B cell (primary cell): ENCODE measurements around the gene BTN2A1. TPM values are rescaled to one million over a fixed set of nuclear protein-coding genes. Genes with fewer than 3 reads are reported as not detected.

ENCODE experiments used
- ATAC-seq: fragments of 200-7000 bp; cut with Tn5 transposase; one replicate; pipeline ENCODE4 v1.10.0; 2021; ENCODE audit warnings: low read depth, mild to moderate bottlenecking, moderate number of reproducible peaks, moderate library complexity
- CTCF ChIA-PET: fragments of 350-600 bp; sonication (Branson Sonifier 250); formaldehyde crosslinking; loops from one replicate; lab custom pipeline; 2021; ENCODE audit warnings: antibody characterized with exemption, inconsistent platforms; lab: Charles Lee
- POLR2A ChIA-PET: fragments of 350-600 bp; sonication (Branson Sonifier 250); formaldehyde crosslinking; loops from one replicate; lab custom pipeline; 2021; ENCODE audit warnings: antibody characterized with exemption; lab: Charles Lee
- DNase-seq: peaks from one replicate; pipeline ENCODE4 v3.0.0; 2013
- H2AFZ ChIP-seq: 2 replicates; pipeline ENCODE4 v1.6.1; 2012; ENCODE audit warnings: mild to moderate bottlenecking, low read depth, low read length; ENCODE audit not compliant: insufficient read depth, poor library complexity, severe bottlenecking
- H3K27ac ChIP-seq, 2 donors: 1 replicate in 1 of 2; 2 replicates in 1 of 2; pipeline ENCODE4 v1.5.1; 2012 to 2013; ENCODE audit warnings: low read length in 2 of 2, mild to moderate bottlenecking in 2 of 2, moderate library complexity in 1 of 2
- H3K27me3 ChIP-seq, 4 experiments: fragments of 200-600 bp in 1 of 4; sonication (generic) in 1 of 4; replicated peaks in 1 of 4; 1 replicate in 2 of 4; 2 replicates in 2 of 4; pipeline versions ENCODE4 v1.6.1 to v1.7.0; 2013 to 2016; ENCODE audit warnings: low read length in 3 of 4, mild to moderate bottlenecking in 2 of 4, mixed read lengths in 1 of 4, moderate library complexity in 1 of 4; ENCODE audit not compliant: insufficient read depth in 4 of 4, control insufficient read depth in 3 of 4; ENCODE audit errors: control extremely low read depth in 1 of 4
- H3K36me3 ChIP-seq, 2 experiments: replicated peaks in 1 of 2; 1 replicate in 1 of 2; 2 replicates in 1 of 2; pipeline versions ENCODE4 v1.6.1 to v1.7.1; 2013; ENCODE audit warnings: low read length in 1 of 2; ENCODE audit not compliant: insufficient read depth in 2 of 2, control insufficient read depth in 1 of 2; ENCODE audit errors: control extremely low read depth in 1 of 2, extremely low read depth in 1 of 2
- H3K4me1 ChIP-seq, 2 donors: fragments of 200-600 bp in 1 of 2; sonication (generic) in 1 of 2; 1 replicate in 1 of 2; 2 replicates in 1 of 2; pipeline versions ENCODE4 v1.5.1 to v1.6.1; 2013 to 2017; ENCODE audit warnings: low read length in 2 of 2; ENCODE audit not compliant: control insufficient read depth in 2 of 2, insufficient read depth in 2 of 2
- H3K4me2 ChIP-seq: replicated peaks from 2 replicates; pipeline ENCODE3; 2012; ENCODE audit warnings: mild to moderate bottlenecking, low read depth, low read length; ENCODE audit not compliant: poor library complexity, severe bottlenecking
- H3K4me3 ChIP-seq, 5 experiments: fragments of 200-600 bp in 1 of 5; sonication (generic) in 1 of 5; 1 replicate in 3 of 5; 2 replicates in 2 of 5; pipeline versions ENCODE4 v1.5.1 to v1.7.0; 2011 to 2016; ENCODE audit warnings: low read length in 4 of 5, mild to moderate bottlenecking in 4 of 5, low read depth in 2 of 5, control low read depth in 1 of 5, moderate library complexity in 1 of 5; ENCODE audit not compliant: insufficient read depth in 1 of 5; ENCODE audit errors: control extremely low read depth in 1 of 5, extremely low read depth in 1 of 5
- H3K79me2 ChIP-seq: fragments of 200-600 bp; sonication (generic); one replicate; pipeline ENCODE4 v1.6.0; 2016; ENCODE audit warnings: low read length; ENCODE audit not compliant: control insufficient read depth, insufficient read depth
- H3K9ac ChIP-seq: fragments of 200-600 bp; sonication (generic); 2 replicates; pipeline ENCODE4 v1.6.1; 2017; ENCODE audit warnings: mild to moderate bottlenecking, low read length, moderate library complexity
- H3K9me3 ChIP-seq, 3 donors: one replicate each; pipeline versions ENCODE4 v1.6.1 to v1.7.1; 2013; ENCODE audit warnings: low read length in 2 of 3; ENCODE audit not compliant: control insufficient read depth in 2 of 3, insufficient read depth in 1 of 3; ENCODE audit errors: control extremely low read depth in 1 of 3
- H4K20me1 ChIP-seq: 2 replicates; pipeline ENCODE4 v1.6.0; 2012; ENCODE audit warnings: mild to moderate bottlenecking, low read length; ENCODE audit not compliant: insufficient read depth, control insufficient read depth, poor library complexity, severe bottlenecking
- H3K27ac Mint-ChIP-seq: one replicate; pipeline ENCODE4 v1.8.0; 2021; ENCODE audit warnings: mixed read lengths
- H3K27me3 Mint-ChIP-seq: one replicate; pipeline ENCODE4 v1.8.0; 2021; ENCODE audit warnings: mixed read lengths
- H3K4me1 Mint-ChIP-seq: one replicate; pipeline ENCODE4 v1.8.0; 2021; ENCODE audit warnings: mixed read lengths
- H3K4me3 Mint-ChIP-seq: one replicate; pipeline ENCODE4 v1.8.0; 2021; ENCODE audit warnings: mixed read lengths
- H3K9me3 Mint-ChIP-seq: one replicate; pipeline ENCODE4 v1.8.0; 2022; ENCODE audit warnings: mixed read lengths; ENCODE audit not compliant: insufficient read depth
- CTCF ChIP-seq: fragments of 200-600 bp; IDR thresholded peaks from one replicate; pipeline ENCODE4 v1.8.0; 2022; ENCODE audit warnings: antibody characterized with exemption, mild to moderate bottlenecking
- EZH2 ChIP-seq: IDR thresholded peaks from 2 replicates; pipeline ENCODE4 v1.6.1; 2012; ENCODE audit warnings: borderline replicate concordance, low read depth, mild to moderate bottlenecking, moderate library complexity, low read length; ENCODE audit not compliant: insufficient read depth, poor library complexity, severe bottlenecking
- WGBS: methylation state at CpG from one replicate; pipeline ENCODE4 v1.1.5; 2013; ENCODE audit warnings: missing lambda C conversion rate; ENCODE audit not compliant: insufficient coverage; 5-methylcytosine and 5-hydroxymethylcytosine counted together
- intact Hi-C: fragments of 100-400 bp; cut with micrococcal nuclease; formaldehyde crosslinking; loops from one replicate; pipeline ENCODE4 v1.10.0; 2022
- polyA plus RNA-seq: library from polyadenylated mRNA; depleted of rRNA; stranded (reverse); fragments of >200 nt; gene quantifications from 2 replicates; pipeline ENCODE4 v1.2.3, GENCODE V29; 2012
- total RNA-seq, 2 donors: library from RNA; stranded (reverse); fragments of 120-200 nt in 1 of 2; gene quantifications; 1 replicate in 1 of 2; 2 replicates in 1 of 2; pipeline versions ENCODE4 v1.2.3 to v1.2.4, GENCODE V29; 2013 to 2022

The BTN2A1 gene
- total and polyA plus RNA-seq, 2 donors (not counting 1 experiment from before 2014, with no cell fraction given), result 55.1 to 69.6 TPM

- Histone ChIP-seq H3K4me3 (peak overlapping the region; percentile 8 to 65 (median 56)), H4K20me1 (no peaks in the 10 kb centered on the region), H2AFZ (peak overlapping the region; percentile 73), H3K9ac (peak overlapping the region; percentile 68), H3K79me2 (no peaks in the 10 kb centered on the region), H3K4me1 (peaks cover 26 to 27% of the 10 kb centered on the region in 2 donors), H3K4me2 (peak overlapping the region; percentile 79), H3K36me3 (no peaks in the 10 kb centered on the region), H3K27me3 (peaks cover 0 to 6% (median 0%) of the 10 kb centered on the region in 4 experiments), H3K27ac (no peak overlapping the region), H3K9me3 (no peaks in the 10 kb centered on the region)
- H3K27ac Mint-ChIP-seq, result peak overlapping the region; percentile 37
- no peaks in the 10 kb centered on the region for H3K27me3 Mint-ChIP-seq
- WGBS, result 14% methylated on average over 46 of the region's 49 CpGs
- TF ChIP-seq EZH2 (no peak), CTCF (no peak)
- ATAC-seq, result peak; percentile 66
- CTCF ChIA-PET, result interaction anchor here (0.9 to 1.4 kb wide), 3 partner anchors 27 to 160 kb away, joined by 3 read pairs; no protein-coding TSS in a partner anchor
- POLR2A ChIA-PET, result interaction anchor here (0.9 to 1.4 kb wide), 3 partner anchors 12 to 36 kb away, joined by 3 to 6 read pairs (median 4); no protein-coding TSS in a partner anchor
- H3K4me3 Mint-ChIP-seq, result peak overlapping the region; percentile 90
- DNase-seq, result peak; percentile 65
- peaks cover 27% of the 10 kb centered on the region for H3K4me1 Mint-ChIP-seq
- H3K9me3 Mint-ChIP-seq, result no peaks in the 10 kb centered on the region
- intact Hi-C loops, result loop anchor here (1.0 kb wide), 1 partner anchor 44 kb away; the partner anchor contains the start of gene BTN2A1
Measured at GRCh38 chr6:26501482-26501986, 43.8 kb downstream of the BTN2A1 start.

- DNase-seq, result peak; percentile 54
- H3K27ac Mint-ChIP-seq, result no peak overlapping the region
- POLR2A ChIA-PET, result interaction anchor here (1.1 to 1.4 kb wide), 2 partner anchors 19 to 35 kb away, joined by 3 to 6 read pairs; no protein-coding TSS in a partner anchor
Measured at GRCh38 chr6:26502165-26502564, 44.4 kb downstream of the BTN2A1 start.

More at GRCh38 chr6:26502165-26502564, 44.4 kb downstream of the BTN2A1 start:
- no peaks in the 10 kb centered on the region for H3K9me3 ChIP-seq
- peaks cover 0 to 6% (median 0%) of the 10 kb centered on the region in 4 experiments for H3K27me3 ChIP-seq
- no peaks in the 10 kb centered on the region for H3K27me3 Mint-ChIP-seq
- H3K4me2 ChIP-seq, result peak overlapping the region; percentile 79
- TF ChIP-seq CTCF (no peak), EZH2 (no peak)
- no peaks in the 10 kb centered on the region for H4K20me1 ChIP-seq
- H3K4me1 ChIP-seq, result peaks cover 22 to 23% of the 10 kb centered on the region in 2 donors
- H3K36me3 ChIP-seq, result no peaks in the 10 kb centered on the region
- H3K79me2 ChIP-seq, result no peaks in the 10 kb centered on the region
- H2AFZ ChIP-seq, result peak overlapping the region; percentile 73
- peak; percentile 84 for ATAC-seq
- peak overlapping the region; percentile 8 to 65 (median 56) for H3K4me3 ChIP-seq
- peaks cover 25% of the 10 kb centered on the region for H3K4me1 Mint-ChIP-seq
- no peaks in the 10 kb centered on the region for H3K9me3 Mint-ChIP-seq
- H3K27ac ChIP-seq, result no peak overlapping the region
- H3K4me3 Mint-ChIP-seq, result peak overlapping the region; percentile 90
- CTCF ChIA-PET, result interaction anchor here (0.9 to 1.4 kb wide), 3 partner anchors 28 to 160 kb away, joined by 3 read pairs; no protein-coding TSS in a partner anchor
- H3K9ac ChIP-seq, result peak overlapping the region; percentile 68
- intact Hi-C loops, result loop anchor here (2.0 kb wide), 1 partner anchor 19 kb away; no protein-coding TSS in a partner anchor
